Endothelial cell (in vitro differentiated cells): ENCODE measurements around the gene NPLOC4. TPM values are rescaled to one million over a fixed set of nuclear protein-coding genes. Genes with fewer than 3 reads are reported as not detected.

ENCODE experiments used
- DNase-seq: peaks from one replicate; pipeline ENCODE4 v3.0.0; 2021; ENCODE audit warnings: low spot score
- H3K27ac Mint-ChIP-seq: one replicate; pipeline ENCODE4 v1.8.0; 2021; ENCODE audit warnings: mixed read lengths, inconsistent platforms; ENCODE audit not compliant: unreplicated experiment
- H3K27me3 Mint-ChIP-seq: one replicate; pipeline ENCODE4 v1.8.0; 2021; ENCODE audit warnings: mild to moderate bottlenecking, moderate library complexity, mixed read lengths, inconsistent platforms; ENCODE audit not compliant: unreplicated experiment
- H3K36me3 Mint-ChIP-seq: one replicate; pipeline ENCODE4 v1.8.0; 2021; ENCODE audit warnings: mild to moderate bottlenecking, low read depth, mixed read lengths, inconsistent platforms; ENCODE audit not compliant: unreplicated experiment
- H3K4me1 Mint-ChIP-seq: one replicate; pipeline ENCODE4 v1.8.0; 2021; ENCODE audit warnings: mild to moderate bottlenecking, mixed read lengths, inconsistent platforms; ENCODE audit not compliant: unreplicated experiment
- H3K4me3 Mint-ChIP-seq: one replicate; pipeline ENCODE4 v1.8.0; 2021; ENCODE audit warnings: mild to moderate bottlenecking, mixed read lengths, inconsistent platforms; ENCODE audit not compliant: unreplicated experiment
- H3K9me3 Mint-ChIP-seq: one replicate; pipeline ENCODE4 v1.8.0; 2021; ENCODE audit warnings: mixed read lengths, inconsistent platforms; ENCODE audit not compliant: unreplicated experiment
- CTCF ChIP-seq: fragments of 200-600 bp; sonication (generic); IDR thresholded peaks from one replicate; pipeline ENCODE4 v1.5.0; 2021; ENCODE audit warnings: antibody characterized with exemption; ENCODE audit not compliant: unreplicated experiment
- total RNA-seq: library from RNA; stranded (reverse); fragmentation: NEBNext Ultra II Directional; extraction: Animal tissue kit (Norgen Biotek cat#: 25700); gene quantifications from one replicate; pipeline ENCODE4 v1.2.1, GENCODE V29; 2021; ENCODE audit not compliant: unreplicated experiment

The NPLOC4 gene
- total RNA-seq, 1 donor from 2014 or later, result 133 TPM

DNA sequence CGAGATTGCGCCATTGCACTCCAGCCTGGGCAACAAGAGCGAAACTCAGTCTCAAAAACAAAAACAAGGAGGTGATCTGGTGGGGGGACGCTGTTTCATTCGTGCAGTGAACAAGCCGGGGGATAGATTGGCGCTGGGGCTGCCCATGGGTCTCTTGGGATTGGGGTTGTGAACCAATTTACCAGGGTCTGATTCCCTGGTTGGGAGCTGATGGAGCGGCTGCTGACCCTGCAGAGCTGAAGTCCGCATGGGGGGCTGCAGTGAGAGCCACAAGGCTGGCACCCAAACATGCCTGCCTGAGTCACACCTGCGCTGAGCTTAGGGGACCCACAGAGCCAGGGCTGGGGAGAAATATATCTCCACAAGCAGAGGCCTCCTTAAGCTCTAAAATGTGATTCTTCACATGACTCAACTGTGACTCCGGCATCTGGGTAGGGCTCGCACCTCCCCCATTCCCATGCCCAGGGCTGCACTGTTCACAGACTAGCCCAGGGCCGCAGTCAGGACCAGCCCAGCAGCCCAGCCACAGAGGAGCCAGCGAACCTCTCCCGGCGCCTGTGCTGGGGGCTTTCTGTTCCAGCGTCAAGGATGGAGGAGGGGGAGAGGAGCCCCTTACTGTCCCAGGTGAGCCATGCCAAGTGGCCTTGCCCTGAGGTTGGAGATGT, 5.0 kb upstream of the NPLOC4 start:
- DNase-seq, result no peak
- Mint-ChIP-seq H3K4me1 (no peaks in the 10 kb centered on the region), H3K27ac (no peak overlapping the region), H3K27me3 (peaks cover 13% of the 10 kb centered on the region), H3K4me3 (no peak overlapping the region), H3K36me3 (peaks cover 3% of the 10 kb centered on the region), H3K9me3 (no peaks in the 10 kb centered on the region)
- TF ChIP-seq CTCF, result no peak

GRCh38 chr17:81640011-81640410, 3.1 kb upstream of the NPLOC4 start:
- Mint-ChIP-seq H3K4me3 (no peak overlapping the region), H3K27me3 (peaks cover 10% of the 10 kb centered on the region)
- no peak for DNase-seq

DNA sequence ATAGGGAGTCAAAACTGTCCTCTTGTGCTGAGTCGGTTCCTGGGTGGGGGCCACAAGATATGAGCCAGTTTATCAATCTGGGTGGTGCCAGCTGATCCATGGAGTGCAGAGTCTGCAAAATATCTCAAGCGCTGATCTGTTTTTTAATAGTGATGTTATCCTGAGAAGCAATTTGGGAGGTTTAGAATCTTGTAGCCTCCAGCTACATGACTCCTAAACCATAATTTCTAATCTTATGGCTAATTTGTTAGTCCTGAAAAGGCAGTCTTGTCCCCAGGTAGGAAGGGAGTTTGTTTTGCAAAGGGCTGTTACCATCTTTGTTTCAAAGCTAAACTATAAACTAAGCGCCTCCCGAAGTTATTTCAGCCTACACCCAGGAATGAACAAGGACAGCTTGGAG, 1.8 kb upstream of the NPLOC4 start:
- H3K4me3 Mint-ChIP-seq, result peak overlapping the region; percentile 1
- peaks cover 9% of the 10 kb centered on the region for H3K36me3 Mint-ChIP-seq
- peak overlapping the region; percentile 11 for H3K27ac Mint-ChIP-seq
- H3K4me1 Mint-ChIP-seq, result peaks cover 10% of the 10 kb centered on the region
- TF ChIP-seq CTCF, result no peak
- H3K27me3 Mint-ChIP-seq, result peaks cover 7% of the 10 kb centered on the region
- no peak for DNase-seq
- no peaks in the 10 kb centered on the region for H3K9me3 Mint-ChIP-seq

More at GRCh38 chr17:81640011-81640410, 3.1 kb upstream of the NPLOC4 start:
- Mint-ChIP-seq H3K9me3 (no peaks in the 10 kb centered on the region), H3K27ac (no peak overlapping the region), H3K4me1 (peaks cover 10% of the 10 kb centered on the region), H3K36me3 (peaks cover 9% of the 10 kb centered on the region)
- TF ChIP-seq CTCF, result no peak

- peaks cover 18% of the 10 kb centered on the region for H3K4me1 Mint-ChIP-seq
- no peak for DNase-seq
- no peak for TF ChIP-seq CTCF
Measured at GRCh38 chr17:81635973-81636504, 873 bp downstream of the NPLOC4 start.

GRCh38 chr17:81635431-81635830, 1.5 kb downstream of the NPLOC4 start:
- Mint-ChIP-seq H3K27ac (peak overlapping the region; percentile 99), H3K9me3 (no peaks in the 10 kb centered on the region), H3K36me3 (peaks cover 9% of the 10 kb centered on the region), H3K27me3 (peaks cover 8% of the 10 kb centered on the region), H3K4me1 (peaks cover 18% of the 10 kb centered on the region), H3K4me3 (peak overlapping the region; percentile 99)
- TF ChIP-seq CTCF, result no peak
- no peak for DNase-seq

More at GRCh38 chr17:81635973-81636504, 873 bp downstream of the NPLOC4 start:
- H3K4me3 Mint-ChIP-seq, result peak overlapping the region; percentile 99
- H3K9me3 Mint-ChIP-seq, result no peaks in the 10 kb centered on the region
- peak overlapping the region; percentile 99 for H3K27ac Mint-ChIP-seq
- peaks cover 8% of the 10 kb centered on the region for H3K27me3 Mint-ChIP-seq
- H3K36me3 Mint-ChIP-seq, result peaks cover 9% of the 10 kb centered on the region
